Suppressor macrophage treated with lipopolysaccharide for 1 hour (primary cell): ENCODE results near the gene MT1HL1.
"Not testable (repeated sequence)": the region's sequence is repeated elsewhere in the genome, so short reads cannot be mapped to it uniquely, and the experiment has no call there.

Experiments
- DNase-seq, 3 donors: peaks; one replicate each; pipeline ENCODE4 v3.0.0-alpha.2; 2020 to 2022

The MT1HL1 gene

GRCh38 chr1:236974025-236974424, 30.2 kb downstream of the MT1HL1 start:
- not testable (repeated sequence) for DNase-seq

DNA sequence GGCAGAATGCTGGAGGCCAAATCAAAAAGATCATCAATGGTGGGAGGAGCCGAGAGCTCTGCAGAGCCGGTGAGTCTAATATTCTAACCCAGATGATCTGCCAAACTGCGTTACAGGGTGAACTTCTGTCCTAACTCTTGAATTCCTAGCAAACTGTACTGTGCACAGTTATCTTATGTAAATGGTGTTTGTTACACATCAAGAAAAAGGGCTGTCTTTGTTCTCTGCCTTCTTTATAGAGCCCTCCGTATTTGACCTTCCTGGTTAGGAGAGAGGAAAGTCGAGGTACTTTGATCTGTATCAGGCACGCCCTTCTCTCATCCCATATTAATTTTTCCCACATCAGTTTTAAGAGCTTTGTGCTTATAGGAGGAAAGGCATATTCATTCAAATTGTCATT, 37.6 kb downstream of the MT1HL1 start:
- DNase-seq: no peak

GRCh38 chr1:236963920-236964319, 40.3 kb downstream of the MT1HL1 start:
- no peak for DNase-seq

GRCh38 chr1:236959112-236959511, 45.1 kb downstream of the MT1HL1 start:
- DNase-seq: no peak

- no peak for DNase-seq
Observed at GRCh38 chr1:236957235-236957634, 47.0 kb downstream of the MT1HL1 start.
